Inflammatory macrophage treated with lipopolysaccharide for 1 hour (primary cell): ENCODE data around the gene FAM236B.
"Not testable (repeated sequence)": the region's sequence is repeated elsewhere in the genome, so short reads cannot be mapped to it uniquely, and the experiment has no call there.

ENCODE experiments used
- DNase-seq, 2 donors: peaks; one replicate each; pipeline ENCODE4 v3.0.0-alpha.2; 2020 to 2022

The FAM236B gene

DNA sequence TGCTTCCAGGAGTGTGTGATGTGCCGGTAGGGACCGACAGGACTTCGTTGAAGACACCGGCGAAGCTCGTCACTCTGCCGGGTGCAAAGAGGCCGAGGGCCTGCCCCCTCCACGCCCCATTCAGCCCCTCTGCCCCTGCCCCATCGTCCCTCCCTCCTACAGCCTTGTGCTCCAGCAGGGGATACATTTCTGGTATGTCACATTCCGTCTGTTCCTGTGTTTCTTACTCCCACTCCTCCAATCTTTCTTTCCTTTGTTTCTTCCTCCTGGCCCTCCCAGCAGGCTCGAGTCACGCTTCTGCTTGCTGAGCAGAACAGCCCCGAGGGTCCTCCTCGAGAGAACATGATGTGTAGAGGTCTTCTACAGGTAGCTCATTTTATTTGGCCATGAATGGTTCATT lies at the start of gene FAM236B:
Gene FAM236B (minus strand): TSS at position 101 of the 400 bp plus-strand sequence. CDS start 100 bp downstream, at position 1.
- not testable (repeated sequence) for DNase-seq

DNA sequence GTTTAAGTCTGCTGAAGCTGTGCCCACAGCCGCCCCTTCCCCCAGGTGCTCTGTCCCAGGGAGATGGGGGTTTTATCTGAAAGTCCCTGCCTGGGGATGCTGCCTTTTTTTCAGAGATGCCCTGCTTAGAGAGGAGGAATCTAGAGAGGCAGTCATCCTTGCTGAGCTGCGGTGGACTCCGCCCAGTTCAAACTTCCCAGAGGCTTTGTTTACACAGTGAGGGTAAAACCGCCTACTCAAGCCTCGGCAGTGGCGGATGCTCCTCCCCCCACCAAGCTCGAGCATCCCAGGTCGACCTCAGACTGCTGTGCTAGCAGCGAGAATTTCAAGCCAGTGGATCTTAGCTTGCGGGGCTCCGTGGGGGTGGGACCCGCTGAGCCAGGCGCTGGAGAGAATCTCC lies 48.2 kb upstream of the FAM236B start:
- DNase-seq = not testable (repeated sequence)

DNA sequence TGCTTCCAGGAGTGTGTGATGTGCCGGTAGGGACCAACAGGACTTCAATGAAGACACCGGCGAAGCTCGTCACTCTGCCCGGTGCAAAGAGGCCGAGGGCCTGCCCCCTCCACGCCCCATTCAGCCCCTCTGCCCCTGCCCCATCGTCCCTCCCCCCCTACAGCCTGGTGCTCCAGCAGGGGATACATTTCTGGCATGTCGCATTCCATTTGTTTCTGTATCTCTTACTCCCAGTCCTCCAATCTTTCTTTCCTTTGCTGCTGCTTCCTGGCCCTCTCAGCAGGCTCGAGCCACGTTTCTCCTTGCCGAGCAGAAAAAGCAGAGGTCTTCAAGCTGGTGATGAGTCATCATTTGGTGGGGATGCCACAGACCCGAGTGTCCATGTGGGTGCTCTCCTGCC lies 25.6 kb upstream of the FAM236B start, which contains the start of gene FAM236D:
Gene FAM236D (minus strand): TSS at position 101 of the 400 bp plus-strand sequence. CDS start 100 bp downstream, at position 1.
- DNase-seq = not testable (repeated sequence)

DNA sequence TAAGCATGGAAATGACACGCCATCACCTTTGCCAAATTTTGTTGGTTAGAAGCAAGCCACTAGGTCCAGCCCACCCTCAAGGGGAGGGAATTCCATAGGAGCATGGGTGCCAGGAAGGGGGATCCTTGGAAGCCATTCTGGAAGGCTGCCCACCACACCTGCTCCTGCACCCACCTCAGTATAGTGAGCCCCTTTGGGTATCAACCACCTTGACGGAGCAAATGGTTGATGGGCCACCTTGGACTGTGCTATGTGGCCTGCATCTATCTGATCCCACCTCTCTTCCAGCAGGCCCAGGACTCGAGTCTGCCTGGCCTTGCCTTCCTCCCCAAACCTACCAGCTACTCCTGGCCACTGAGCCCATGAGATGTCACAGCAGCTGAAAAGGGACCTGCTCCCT lies 7.9 kb upstream of the FAM236B start:
- not testable (repeated sequence) for DNase-seq

DNA sequence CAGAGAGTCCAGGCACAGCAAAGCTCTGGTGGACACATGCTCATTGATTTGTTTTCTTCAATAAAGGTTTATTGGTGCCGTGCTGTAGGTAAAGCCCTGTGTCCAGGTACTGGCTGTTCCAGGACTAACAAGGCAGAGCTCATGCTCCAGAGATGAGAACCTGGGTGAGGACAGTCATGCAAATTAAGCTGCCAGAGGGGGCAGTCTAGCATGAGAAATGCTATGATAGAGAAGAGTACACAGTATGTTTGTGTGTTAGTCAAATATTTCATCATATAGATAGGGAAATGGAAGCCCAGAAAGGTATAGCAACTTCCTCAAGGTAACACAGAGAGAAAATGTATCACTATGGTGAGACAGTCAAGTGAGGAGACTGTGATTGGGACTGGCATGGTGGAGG lies 5.7 kb upstream of the FAM236B start:
- DNase-seq = not testable (repeated sequence)

DNA sequence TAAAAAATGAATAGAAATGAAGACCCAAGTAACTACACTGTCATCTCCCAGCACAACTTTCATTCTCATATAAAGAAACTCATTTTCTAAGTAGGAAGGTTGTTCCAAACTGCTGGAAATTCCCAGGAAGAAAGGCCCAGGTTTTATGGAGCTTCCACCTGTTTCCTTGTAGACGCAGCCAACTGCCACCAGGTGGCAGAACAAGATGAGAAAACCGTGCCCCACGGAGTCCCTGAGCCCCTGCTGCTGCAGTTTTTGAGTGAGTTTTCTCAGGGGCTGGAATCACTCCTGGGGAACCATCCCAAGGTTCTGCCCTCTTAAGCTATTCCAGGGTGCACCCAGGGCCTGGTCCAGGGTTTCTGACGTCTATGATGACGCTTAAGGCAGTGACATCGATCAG lies 1.5 kb upstream of the FAM236B start:
- not testable (repeated sequence) for DNase-seq

DNA sequence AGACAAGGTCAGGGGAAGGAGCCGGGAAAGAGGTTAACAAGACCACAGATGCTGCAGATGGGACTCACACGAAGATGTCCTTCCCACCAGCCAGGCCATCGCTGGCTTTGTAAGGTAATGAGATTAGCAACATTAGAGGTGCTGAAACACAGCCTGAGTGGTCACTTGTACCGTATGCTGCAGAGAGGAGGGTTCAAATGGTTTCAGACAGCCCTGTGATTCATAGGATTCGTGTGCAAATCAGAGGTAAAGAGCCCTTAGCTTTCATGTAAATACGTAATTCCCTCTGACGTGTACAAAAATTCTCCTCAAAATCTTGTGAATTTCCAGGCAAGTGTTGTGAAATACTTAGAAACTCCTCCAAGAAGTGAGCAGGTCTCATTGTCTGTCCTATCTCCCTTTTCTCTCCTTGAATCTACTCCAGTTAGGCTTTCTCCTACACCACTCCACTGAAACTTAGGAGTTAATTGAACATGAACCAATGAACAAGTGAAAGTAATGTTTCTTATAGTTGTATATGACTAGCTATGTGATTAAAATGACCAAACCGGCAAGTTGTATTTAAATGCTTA lies 991 bp upstream of the FAM236B start:
- not testable (repeated sequence) for DNase-seq

DNA sequence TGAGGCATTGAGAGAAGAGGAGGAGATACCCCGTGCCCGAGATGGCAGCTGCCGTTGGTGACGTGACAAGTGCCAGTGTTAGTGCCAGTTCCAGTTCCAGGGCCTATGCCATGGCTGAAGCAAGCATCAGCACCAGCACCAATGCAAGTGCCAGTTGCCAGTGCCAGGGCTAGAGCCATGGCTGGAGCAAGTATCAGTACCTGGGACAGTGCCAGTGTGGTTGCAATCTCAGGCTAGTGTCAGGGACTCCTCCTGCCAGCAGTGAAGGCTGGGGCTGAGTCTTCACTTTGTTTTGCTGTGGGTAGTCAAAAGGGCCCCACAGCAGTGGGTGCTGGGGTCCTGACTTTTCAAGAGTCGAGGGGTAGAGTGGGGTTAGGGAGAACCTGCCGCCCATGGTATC lies 4.3 kb downstream of the FAM236B start:
- not testable (repeated sequence) for DNase-seq

DNA sequence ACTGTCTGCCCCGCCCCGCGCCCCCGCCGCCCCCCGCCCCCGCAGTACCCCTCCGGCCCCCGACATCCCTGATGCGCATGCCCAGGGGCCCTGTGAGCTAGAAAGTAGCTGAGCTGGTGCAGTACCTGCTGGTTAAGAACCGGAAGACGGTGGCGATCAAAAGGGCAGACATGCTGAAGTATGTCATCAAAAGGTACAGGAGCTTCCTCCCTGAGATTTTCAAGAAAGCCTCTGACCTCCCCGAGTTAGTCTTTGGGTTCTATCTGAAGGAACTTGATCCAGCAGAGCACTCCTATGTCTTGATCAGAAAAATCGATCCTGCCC lies 5.0 kb downstream of the FAM236B start:
- DNase-seq = not testable (repeated sequence)

DNA sequence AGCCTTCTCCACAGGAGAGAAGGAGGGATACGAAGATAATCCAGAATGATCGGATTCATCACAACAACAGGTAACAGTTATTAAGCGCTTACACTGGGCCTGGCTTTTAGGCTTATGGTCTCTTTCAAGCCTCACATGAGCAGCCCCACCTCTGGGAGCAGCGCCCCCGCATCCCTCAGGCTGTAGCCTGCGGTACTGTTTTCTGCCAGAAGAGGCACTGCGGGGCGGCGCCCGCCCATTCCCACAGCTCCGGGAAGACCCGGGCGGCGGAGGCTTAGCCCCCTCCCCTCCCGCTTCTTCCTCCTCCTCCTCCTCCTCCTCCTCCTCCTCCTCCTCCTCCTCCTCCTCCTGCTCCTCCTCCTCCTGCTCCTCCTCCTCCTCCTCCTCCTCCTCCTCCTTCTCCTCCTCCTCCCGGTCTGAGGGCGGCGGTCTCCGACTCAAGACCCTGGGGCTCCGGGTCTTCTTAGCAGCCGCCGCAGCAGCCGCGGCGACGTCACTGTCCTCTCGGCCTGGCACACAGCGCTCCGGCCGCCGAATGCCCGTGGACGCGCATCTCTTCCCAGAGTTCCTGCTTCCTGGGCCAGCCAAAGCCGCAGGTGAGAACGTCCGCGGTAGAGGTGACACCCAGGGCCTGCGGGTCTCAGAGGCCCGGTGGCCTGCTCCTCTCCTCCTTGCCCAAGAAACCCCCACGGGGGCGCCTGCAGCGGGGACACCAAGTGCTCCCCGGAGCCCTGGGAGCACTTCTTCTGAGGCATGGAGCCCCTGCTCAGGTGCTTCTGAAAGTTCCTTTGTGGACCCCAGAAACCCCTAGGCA lies 5.6 kb downstream of the FAM236B start, which contains the start of gene DMRTC1B:
Gene DMRTC1B (plus strand): TSS at position 238 of the 814 bp plus-strand sequence. CDS start 68,246 bp downstream, outside the sequence.
- not testable (repeated sequence) for DNase-seq

GRCh38 chrX:72760454-72760853 lies 22.0 kb downstream of the FAM236B start:
- DNase-seq = not testable (repeated sequence)

- DNase-seq = not testable (repeated sequence)
These were observed 33.9 kb downstream of the FAM236B start for GRCh38 chrX:72748545-72748944.

DNA sequence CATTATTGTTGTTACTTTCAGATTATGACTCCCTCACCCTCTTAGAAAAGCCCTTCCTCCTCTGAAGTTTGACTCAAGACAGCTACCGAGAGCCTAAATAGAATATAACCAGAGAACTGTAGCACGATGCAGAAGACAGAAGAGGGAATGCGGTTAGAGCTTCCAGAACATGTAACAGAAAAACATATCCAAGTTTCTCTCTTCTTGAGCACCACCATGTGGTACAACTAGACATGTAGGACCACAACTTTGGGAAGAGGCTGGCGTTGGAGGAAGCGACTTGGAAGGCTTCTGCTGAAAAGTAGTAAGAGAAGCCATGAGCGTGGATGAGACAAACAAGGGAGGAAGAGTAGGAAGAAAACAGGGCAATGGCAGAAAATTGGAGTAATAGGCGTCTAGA lies 36.9 kb downstream of the FAM236B start:
- not testable (repeated sequence) for DNase-seq

DNA sequence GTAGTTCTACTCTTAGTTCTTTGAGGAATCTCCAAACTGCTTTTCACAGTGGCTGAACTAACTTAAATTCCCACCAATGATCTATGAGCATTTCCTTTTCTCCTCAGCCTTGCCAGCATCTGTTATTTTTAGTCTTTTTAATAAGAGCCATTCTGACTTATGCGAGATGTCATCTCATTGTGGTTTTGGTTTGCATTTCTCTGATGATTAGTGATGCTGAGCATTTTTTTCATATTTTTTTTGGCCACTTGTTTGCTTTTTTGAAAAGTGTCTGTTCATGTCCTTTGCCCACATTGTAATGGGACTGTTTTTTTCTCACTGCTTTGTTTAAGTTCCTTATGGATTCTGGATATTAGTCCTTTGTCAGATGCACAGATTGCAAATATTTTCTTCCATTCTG lies 46.9 kb downstream of the FAM236B start:
- DNase-seq = no peak

DNA sequence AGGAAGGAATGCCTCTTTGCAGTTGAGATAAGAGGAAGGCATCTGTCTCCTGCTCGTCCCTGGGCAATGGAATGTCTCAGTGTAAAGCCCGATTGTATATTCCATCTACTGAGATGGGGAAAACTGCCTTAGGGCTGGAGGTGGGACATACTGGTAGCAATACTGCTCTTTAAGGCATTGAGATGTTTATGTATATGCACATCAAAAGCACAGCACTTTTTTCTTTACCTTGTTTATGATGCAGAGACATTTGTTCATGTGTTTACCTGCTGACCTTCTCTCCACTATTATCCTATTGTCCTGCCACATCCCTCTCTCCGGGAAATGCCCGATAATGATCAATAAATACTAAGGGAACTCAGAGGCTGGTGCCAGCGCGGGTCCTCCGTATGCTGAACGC lies 48.8 kb downstream of the FAM236B start:
- DNase-seq = not testable (repeated sequence)
